Mesothelial cell of epicardium (in vitro differentiated cells): Measurements from ENCODE around the gene FAM98B. TPM values are rescaled to one million over a fixed set of nuclear protein-coding genes. Genes with fewer than 3 reads are reported as not detected.

Experiments used
- DNase-seq, 2 experiments: peaks; one replicate each; pipeline ENCODE4 v3.0.0; 2021; ENCODE audit warnings: low spot score in 2 of 2; ENCODE audit not compliant: unreplicated experiment in 2 of 2
- H3K27ac Mint-ChIP-seq: 2 replicates; pipeline ENCODE4 v1.8.0; 2021; ENCODE audit warnings: mixed read lengths
- H3K27me3 Mint-ChIP-seq: 2 replicates; pipeline ENCODE4 v1.8.0; 2021; ENCODE audit warnings: low read depth, mixed read lengths
- H3K36me3 Mint-ChIP-seq: 2 replicates; pipeline ENCODE4 v1.8.0; 2021; ENCODE audit warnings: mixed read lengths
- H3K4me1 Mint-ChIP-seq: 2 replicates; pipeline ENCODE4 v1.8.0; 2021; ENCODE audit warnings: mixed read lengths
- H3K4me3 Mint-ChIP-seq: 2 replicates; pipeline ENCODE4 v1.8.0; 2021; ENCODE audit warnings: mild to moderate bottlenecking, moderate library complexity, mixed read lengths
- H3K9me3 Mint-ChIP-seq: 2 replicates; pipeline ENCODE4 v1.8.0; 2021; ENCODE audit warnings: mixed read lengths
- total RNA-seq: library from RNA; stranded (reverse); gene quantifications from 3 replicates; pipeline ENCODE4 v1.2.1, GENCODE V29; 2021
- TF ChIP-seq, protein P1 (sequence below): fragments of 200-600 bp; sonication (generic); IDR thresholded peaks from one replicate; pipeline ENCODE4 v1.5.0; 2021; ENCODE audit warnings: antibody characterized with exemption; ENCODE audit not compliant: unreplicated experiment

The FAM98B gene
- total RNA-seq, 1 donor from 2014 or later: 31.6 TPM

DNA sequence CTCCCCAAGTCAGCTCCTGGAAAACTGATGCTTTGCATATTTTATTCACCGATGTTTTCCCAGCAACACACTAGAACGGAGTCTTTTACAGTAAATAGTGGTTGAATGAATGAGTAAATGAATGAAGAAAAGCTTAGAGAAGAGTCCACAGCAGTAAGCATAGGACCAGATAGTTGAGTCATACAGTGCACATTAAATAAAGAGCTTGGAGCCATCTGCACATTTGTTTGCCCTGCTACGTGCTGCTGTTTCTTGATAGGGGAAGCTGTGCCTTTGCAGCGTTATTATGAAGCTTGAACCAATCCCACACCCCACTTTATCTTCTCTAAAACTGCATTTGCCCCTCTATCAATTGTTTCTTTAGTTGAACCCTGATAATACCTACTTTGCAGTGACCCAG is 1.2 kb downstream of the FAM98B start:
- peak overlapping the region; percentile 97 for H3K4me3 Mint-ChIP-seq
- H3K27ac Mint-ChIP-seq: peak overlapping the region; percentile 99
- H3K9me3 Mint-ChIP-seq: no peaks in the 10 kb centered on the region
- no peak for DNase-seq
- H3K36me3 Mint-ChIP-seq: peaks cover 3% of the 10 kb centered on the region
- peaks cover 11% of the 10 kb centered on the region for H3K27me3 Mint-ChIP-seq
- peaks cover 11% of the 10 kb centered on the region for H3K4me1 Mint-ChIP-seq
- TF ChIP-seq, protein P1, sequence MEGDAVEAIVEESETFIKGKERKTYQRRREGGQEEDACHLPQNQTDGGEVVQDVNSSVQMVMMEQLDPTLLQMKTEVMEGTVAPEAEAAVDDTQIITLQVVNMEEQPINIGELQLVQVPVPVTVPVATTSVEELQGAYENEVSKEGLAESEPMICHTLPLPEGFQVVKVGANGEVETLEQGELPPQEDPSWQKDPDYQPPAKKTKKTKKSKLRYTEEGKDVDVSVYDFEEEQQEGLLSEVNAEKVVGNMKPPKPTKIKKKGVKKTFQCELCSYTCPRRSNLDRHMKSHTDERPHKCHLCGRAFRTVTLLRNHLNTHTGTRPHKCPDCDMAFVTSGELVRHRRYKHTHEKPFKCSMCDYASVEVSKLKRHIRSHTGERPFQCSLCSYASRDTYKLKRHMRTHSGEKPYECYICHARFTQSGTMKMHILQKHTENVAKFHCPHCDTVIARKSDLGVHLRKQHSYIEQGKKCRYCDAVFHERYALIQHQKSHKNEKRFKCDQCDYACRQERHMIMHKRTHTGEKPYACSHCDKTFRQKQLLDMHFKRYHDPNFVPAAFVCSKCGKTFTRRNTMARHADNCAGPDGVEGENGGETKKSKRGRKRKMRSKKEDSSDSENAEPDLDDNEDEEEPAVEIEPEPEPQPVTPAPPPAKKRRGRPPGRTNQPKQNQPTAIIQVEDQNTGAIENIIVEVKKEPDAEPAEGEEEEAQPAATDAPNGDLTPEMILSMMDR: no peak

DNA sequence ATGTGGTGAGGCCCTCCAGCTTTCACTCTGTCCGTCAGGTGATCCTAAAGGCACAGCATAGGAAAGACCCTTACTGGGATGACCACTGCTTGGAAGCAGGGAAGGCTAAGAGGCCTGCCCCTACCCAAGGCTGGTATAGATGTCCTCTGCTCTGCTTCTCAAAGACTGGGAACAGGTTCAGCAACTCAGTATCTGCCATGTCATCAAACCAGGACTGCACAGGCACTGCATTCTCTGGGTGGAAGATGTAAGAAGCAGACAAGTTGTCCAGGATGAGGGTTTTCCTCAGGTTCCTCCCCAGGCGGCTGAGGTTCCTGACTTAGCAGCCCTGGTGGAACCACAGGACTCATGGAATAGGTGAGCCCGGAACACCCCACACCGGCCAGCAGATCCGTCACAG is 4.7 kb downstream of the FAM98B start:
- DNase-seq: no peak
- TF ChIP-seq, protein P1: no peak
- H3K4me1 Mint-ChIP-seq: peaks cover 11% of the 10 kb centered on the region
- no peak overlapping the region for H3K4me3 Mint-ChIP-seq
- H3K27ac Mint-ChIP-seq: no peak overlapping the region
- no peaks in the 10 kb centered on the region for H3K27me3 Mint-ChIP-seq
- H3K36me3 Mint-ChIP-seq: peaks cover 3% of the 10 kb centered on the region
- no peaks in the 10 kb centered on the region for H3K9me3 Mint-ChIP-seq

DNA sequence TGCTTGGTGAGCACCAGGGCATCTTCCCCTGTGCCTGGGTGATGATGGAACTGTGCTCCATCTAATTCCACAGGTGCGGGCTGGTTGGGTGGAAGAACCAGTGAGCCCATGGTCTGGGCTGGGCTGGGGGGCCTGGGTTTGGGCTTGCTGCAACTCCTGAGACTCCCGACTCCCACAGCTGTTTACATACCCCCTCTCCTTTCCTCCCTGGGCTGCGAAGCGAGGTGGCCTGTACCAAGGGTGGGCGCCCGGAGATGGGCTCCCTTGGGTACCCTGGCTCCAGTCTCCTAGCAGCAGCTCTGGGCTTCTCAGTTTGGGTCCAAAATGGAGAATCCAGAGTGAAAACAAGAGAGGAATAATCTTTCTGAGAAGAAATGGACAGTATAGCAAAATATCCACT is 5.6 kb downstream of the FAM98B start:
- peaks cover 11% of the 10 kb centered on the region for H3K4me1 Mint-ChIP-seq
- no peak overlapping the region for H3K27ac Mint-ChIP-seq
- H3K9me3 Mint-ChIP-seq: no peaks in the 10 kb centered on the region
- H3K27me3 Mint-ChIP-seq: no peaks in the 10 kb centered on the region
- no peak overlapping the region for H3K4me3 Mint-ChIP-seq
- DNase-seq: no peak
- TF ChIP-seq, protein P1: no peak
- peaks cover 3% of the 10 kb centered on the region for H3K36me3 Mint-ChIP-seq

DNA sequence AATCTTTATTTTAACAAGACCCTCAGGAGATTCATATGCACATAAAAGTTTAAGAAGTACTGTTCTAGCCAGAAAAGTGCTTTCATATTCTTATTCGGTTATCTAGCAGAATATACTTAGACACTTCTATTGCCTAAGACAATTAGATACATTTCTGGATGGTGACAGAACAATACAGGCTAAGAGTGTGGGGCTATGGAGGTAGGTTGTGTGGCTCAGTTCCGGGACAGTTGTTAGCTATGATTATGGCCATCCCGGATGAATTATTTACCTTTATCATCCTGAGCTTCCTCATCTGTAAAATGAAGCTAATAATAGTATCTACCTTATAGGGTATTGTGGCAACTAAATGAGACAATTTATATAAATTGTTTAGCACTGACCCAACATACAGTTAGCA is 6.6 kb downstream of the FAM98B start:
- H3K4me1 Mint-ChIP-seq: peaks cover 4% of the 10 kb centered on the region
- DNase-seq: no peak
- H3K27me3 Mint-ChIP-seq: no peaks in the 10 kb centered on the region
- peaks cover 3% of the 10 kb centered on the region for H3K36me3 Mint-ChIP-seq
- no peak overlapping the region for H3K4me3 Mint-ChIP-seq
- TF ChIP-seq, protein P1: no peak
- H3K27ac Mint-ChIP-seq: no peak overlapping the region
- no peaks in the 10 kb centered on the region for H3K9me3 Mint-ChIP-seq

DNA sequence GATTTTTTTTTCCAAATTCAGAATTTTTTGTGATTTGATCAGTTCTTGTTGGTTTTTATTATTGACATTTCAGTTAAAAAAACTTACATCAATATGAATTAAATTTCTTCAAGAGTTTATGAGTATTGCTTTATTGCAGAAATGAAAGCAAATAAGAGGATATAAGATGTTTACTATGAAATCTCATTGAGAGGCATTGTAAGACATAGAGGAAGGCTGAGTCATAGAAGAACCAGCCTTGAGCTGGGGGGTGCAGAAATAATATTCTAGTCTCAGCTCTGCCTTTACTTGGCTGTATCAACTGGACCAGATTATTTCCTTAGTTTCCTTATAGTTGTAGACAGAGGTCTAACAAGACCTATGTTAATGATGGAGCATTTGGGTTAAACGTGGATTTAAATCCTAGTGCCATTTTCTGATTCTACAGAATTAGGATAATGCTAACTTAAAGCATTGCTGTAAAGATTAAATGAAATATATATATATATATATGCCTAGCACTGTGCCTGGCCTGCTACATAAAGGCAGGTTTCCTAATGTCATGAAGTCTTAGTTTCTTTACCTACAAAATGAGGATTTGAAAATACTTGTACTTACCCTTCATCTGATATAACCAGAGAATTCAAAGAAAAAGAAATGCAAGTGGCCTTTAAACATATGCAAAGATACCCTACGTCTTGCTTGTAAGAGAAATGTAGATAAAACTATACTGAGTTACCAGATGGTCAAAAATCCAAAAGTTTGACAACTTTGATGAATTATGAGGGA is 7.3 kb downstream of the FAM98B start:
- Mint-ChIP-seq H3K27me3 (no peaks in the 10 kb centered on the region), H3K9me3 (no peaks in the 10 kb centered on the region), H3K4me1 (no peaks in the 10 kb centered on the region), H3K4me3 (no peak overlapping the region), H3K27ac (no peak overlapping the region), H3K36me3 (peaks cover 3% of the 10 kb centered on the region)
- TF ChIP-seq, protein P1: no peak
- no peak for DNase-seq
